ENCODE data around the gene SERPINF2.

SERPINF2 gene

GRCh38 chr17:1773696-1774181 is 31.1 kb downstream of the SERPINF2 start:
- Histone ChIP-seq H3K36me3 (ENCODE audit: control insufficient read depth, low read depth, low read length) (peaks cover 22% of the 10 kb centered on the region), H3K9ac (ENCODE audit: low read length) (no peak overlapping the region), H3K27me3 (ENCODE audit: control insufficient read depth, insufficient read depth, low read length) (no peaks in the 10 kb centered on the region), H3K4me1 (ENCODE audit: control insufficient read depth, low read depth, low read length) (peaks cover 8% of the 10 kb centered on the region), H3K9me3 (ENCODE audit: control insufficient read depth, low read depth, low read length) (no peaks in the 10 kb centered on the region), H3K27ac (ENCODE audit: low read length) (no peak overlapping the region), H3K4me3 (ENCODE audit: low read length) (no peak overlapping the region)

- Histone ChIP-seq H3K36me3 (ENCODE audit: control insufficient read depth, low read depth, low read length) (peaks cover 22% of the 10 kb centered on the region), H3K4me1 (ENCODE audit: control insufficient read depth, low read depth, low read length) (peaks cover 6% of the 10 kb centered on the region), H3K9ac (ENCODE audit: low read length) (no peak overlapping the region), H3K4me3 (ENCODE audit: low read length) (no peak overlapping the region), H3K9me3 (ENCODE audit: control insufficient read depth, low read depth, low read length) (no peaks in the 10 kb centered on the region), H3K27me3 (ENCODE audit: control insufficient read depth, insufficient read depth, low read length) (no peaks in the 10 kb centered on the region), H3K27ac (ENCODE audit: low read length) (no peak overlapping the region)
These were observed 31.9 kb downstream of the SERPINF2 start for GRCh38 chr17:1774390-1775176.

- H3K27me3 ChIP-seq (ENCODE audit: control insufficient read depth, insufficient read depth, low read length), result no peaks in the 10 kb centered on the region
- H3K4me3 ChIP-seq (ENCODE audit: low read length), result no peak overlapping the region
- no peak overlapping the region for H3K27ac ChIP-seq (ENCODE audit: low read length)
- H3K4me1 ChIP-seq (ENCODE audit: control insufficient read depth, low read depth, low read length), result no peaks in the 10 kb centered on the region
- no peaks in the 10 kb centered on the region for H3K9me3 ChIP-seq (ENCODE audit: control insufficient read depth, low read depth, low read length)
- H3K36me3 ChIP-seq (ENCODE audit: control insufficient read depth, low read depth, low read length), result peaks cover 25% of the 10 kb centered on the region
- H3K9ac ChIP-seq (ENCODE audit: low read length), result no peak overlapping the region
These were observed 33.7 kb downstream of the SERPINF2 start for GRCh38 chr17:1776328-1776727.

- Histone ChIP-seq H3K36me3 (ENCODE audit: control insufficient read depth, low read depth, low read length) (peaks cover 31% of the 10 kb centered on the region), H3K27ac (ENCODE audit: low read length) (no peak overlapping the region), H3K9ac (ENCODE audit: low read length) (no peak overlapping the region), H3K9me3 (ENCODE audit: control insufficient read depth, low read depth, low read length) (no peaks in the 10 kb centered on the region), H3K27me3 (ENCODE audit: control insufficient read depth, insufficient read depth, low read length) (no peaks in the 10 kb centered on the region), H3K4me1 (ENCODE audit: control insufficient read depth, low read depth, low read length) (no peaks in the 10 kb centered on the region), H3K4me3 (ENCODE audit: low read length) (no peak overlapping the region)
These were observed 34.2 kb downstream of the SERPINF2 start for GRCh38 chr17:1776857-1777256.

GRCh38 chr17:1779571-1780131 is 37.0 kb downstream of the SERPINF2 start:
- Histone ChIP-seq H3K4me3 (ENCODE audit: low read length) (no peak overlapping the region), H3K27ac (ENCODE audit: low read length) (no peak overlapping the region), H3K9me3 (ENCODE audit: control insufficient read depth, low read depth, low read length) (no peaks in the 10 kb centered on the region), H3K4me1 (ENCODE audit: control insufficient read depth, low read depth, low read length) (no peaks in the 10 kb centered on the region), H3K36me3 (ENCODE audit: control insufficient read depth, low read depth, low read length) (peaks cover 43% of the 10 kb centered on the region), H3K9ac (ENCODE audit: low read length) (no peak overlapping the region), H3K27me3 (ENCODE audit: control insufficient read depth, insufficient read depth, low read length) (no peaks in the 10 kb centered on the region)

GRCh38 chr17:1782171-1782567 is 39.5 kb downstream of the SERPINF2 start:
- peaks cover 44% of the 10 kb centered on the region for H3K36me3 ChIP-seq (ENCODE audit: control insufficient read depth, low read depth, low read length)

GRCh38 chr17:1783271-1783670 is 40.6 kb downstream of the SERPINF2 start:
- H3K27ac ChIP-seq (ENCODE audit: low read length), result no peak overlapping the region
- H3K9me3 ChIP-seq (ENCODE audit: control insufficient read depth, low read depth, low read length), result no peaks in the 10 kb centered on the region
- H3K27me3 ChIP-seq (ENCODE audit: control insufficient read depth, insufficient read depth, low read length), result no peaks in the 10 kb centered on the region
- H3K9ac ChIP-seq (ENCODE audit: low read length), result no peak overlapping the region
- H3K4me1 ChIP-seq (ENCODE audit: control insufficient read depth, low read depth, low read length), result no peaks in the 10 kb centered on the region
- no peak overlapping the region for H3K4me3 ChIP-seq (ENCODE audit: low read length)
- H3K36me3 ChIP-seq (ENCODE audit: control insufficient read depth, low read depth, low read length), result peaks cover 44% of the 10 kb centered on the region

More at GRCh38 chr17:1782171-1782567, 39.5 kb downstream of the SERPINF2 start:
- H3K4me3 ChIP-seq (ENCODE audit: low read length), result no peak overlapping the region
- H3K4me1 ChIP-seq (ENCODE audit: control insufficient read depth, low read depth, low read length), result no peaks in the 10 kb centered on the region
- H3K27ac ChIP-seq (ENCODE audit: low read length), result no peak overlapping the region
- no peaks in the 10 kb centered on the region for H3K9me3 ChIP-seq (ENCODE audit: control insufficient read depth, low read depth, low read length)
- H3K27me3 ChIP-seq (ENCODE audit: control insufficient read depth, insufficient read depth, low read length), result no peaks in the 10 kb centered on the region
- no peak overlapping the region for H3K9ac ChIP-seq (ENCODE audit: low read length)

- Histone ChIP-seq H3K4me1 (ENCODE audit: control insufficient read depth, low read depth, low read length) (no peaks in the 10 kb centered on the region), H3K36me3 (ENCODE audit: control insufficient read depth, low read depth, low read length) (peaks cover 39% of the 10 kb centered on the region), H3K27ac (ENCODE audit: low read length) (no peak overlapping the region), H3K27me3 (ENCODE audit: control insufficient read depth, insufficient read depth, low read length) (no peaks in the 10 kb centered on the region), H3K9ac (ENCODE audit: low read length) (no peak overlapping the region), H3K9me3 (ENCODE audit: control insufficient read depth, low read depth, low read length) (no peaks in the 10 kb centered on the region), H3K4me3 (ENCODE audit: low read length) (no peak overlapping the region)
These were observed 41.4 kb downstream of the SERPINF2 start for GRCh38 chr17:1783834-1784611.

GRCh38 chr17:1785930-1786329 is 43.3 kb downstream of the SERPINF2 start:
- Histone ChIP-seq H3K4me1 (ENCODE audit: control insufficient read depth, low read depth, low read length) (no peaks in the 10 kb centered on the region), H3K27ac (ENCODE audit: low read length) (no peak overlapping the region), H3K36me3 (ENCODE audit: control insufficient read depth, low read depth, low read length) (peaks cover 39% of the 10 kb centered on the region), H3K9ac (ENCODE audit: low read length) (no peak overlapping the region), H3K27me3 (ENCODE audit: control insufficient read depth, insufficient read depth, low read length) (no peaks in the 10 kb centered on the region), H3K4me3 (ENCODE audit: low read length) (no peak overlapping the region), H3K9me3 (ENCODE audit: control insufficient read depth, low read depth, low read length) (no peaks in the 10 kb centered on the region)

GRCh38 chr17:1786708-1787107 is 44.0 kb downstream of the SERPINF2 start:
- Histone ChIP-seq H3K9ac (ENCODE audit: low read length) (no peak overlapping the region), H3K27ac (ENCODE audit: low read length) (no peak overlapping the region), H3K4me1 (ENCODE audit: control insufficient read depth, low read depth, low read length) (no peaks in the 10 kb centered on the region), H3K27me3 (ENCODE audit: control insufficient read depth, insufficient read depth, low read length) (no peaks in the 10 kb centered on the region), H3K4me3 (ENCODE audit: low read length) (no peak overlapping the region), H3K9me3 (ENCODE audit: control insufficient read depth, low read depth, low read length) (no peaks in the 10 kb centered on the region), H3K36me3 (ENCODE audit: control insufficient read depth, low read depth, low read length) (peaks cover 32% of the 10 kb centered on the region)

- Histone ChIP-seq H3K27ac (ENCODE audit: low read length) (no peak overlapping the region), H3K4me3 (ENCODE audit: low read length) (no peak overlapping the region), H3K36me3 (ENCODE audit: control insufficient read depth, low read depth, low read length) (peaks cover 25% of the 10 kb centered on the region), H3K27me3 (ENCODE audit: control insufficient read depth, insufficient read depth, low read length) (no peaks in the 10 kb centered on the region), H3K9me3 (ENCODE audit: control insufficient read depth, low read depth, low read length) (no peaks in the 10 kb centered on the region), H3K9ac (ENCODE audit: low read length) (no peak overlapping the region), H3K4me1 (ENCODE audit: control insufficient read depth, low read depth, low read length) (no peaks in the 10 kb centered on the region)
These were observed 44.7 kb downstream of the SERPINF2 start for GRCh38 chr17:1787301-1787902.
